ENCODE data around the gene INSR. TPM values are rescaled to one million over a fixed set of nuclear protein-coding genes. Genes with fewer than 3 reads are reported as not detected.

The INSR gene
- total RNA-seq, 2 experiments from 2014 or later, result 0.90 to 1.3 TPM

DNA sequence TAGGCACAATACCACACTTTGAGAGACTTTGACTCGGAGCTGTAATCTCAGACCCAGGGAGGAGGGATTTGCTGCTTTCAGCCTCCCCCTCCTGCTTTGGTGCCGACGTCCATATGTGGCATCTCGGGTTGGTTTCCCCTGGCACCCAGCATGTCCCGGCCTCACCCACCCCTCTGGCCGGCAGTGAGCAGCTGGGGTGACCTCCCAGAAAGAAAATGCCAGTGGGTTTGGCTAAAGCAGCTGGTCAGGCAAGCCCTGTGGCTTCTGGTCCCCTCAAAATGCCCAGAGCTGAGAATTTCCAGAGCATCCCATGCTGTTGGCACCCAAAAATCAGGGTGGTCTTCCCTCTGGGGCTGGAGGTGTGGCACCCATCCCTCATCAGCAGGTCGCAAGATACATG, 34.1 kb downstream of the INSR start:
- no peaks in the 10 kb centered on the region for H3K4me1 Mint-ChIP-seq
- H3K27me3 Mint-ChIP-seq, result no peaks in the 10 kb centered on the region
- H3K9me3 Mint-ChIP-seq, result no peaks in the 10 kb centered on the region
- CTCF ChIA-PET, result no interaction called here
- no peaks in the 10 kb centered on the region for H3K36me3 Mint-ChIP-seq (ENCODE audit: low read depth)
- no peak overlapping the region for H3K27ac Mint-ChIP-seq
- DNase-seq, result no peak
- no peak overlapping the region for H3K4me3 Mint-ChIP-seq
- POLR2A ChIA-PET, result no interaction called here

DNA sequence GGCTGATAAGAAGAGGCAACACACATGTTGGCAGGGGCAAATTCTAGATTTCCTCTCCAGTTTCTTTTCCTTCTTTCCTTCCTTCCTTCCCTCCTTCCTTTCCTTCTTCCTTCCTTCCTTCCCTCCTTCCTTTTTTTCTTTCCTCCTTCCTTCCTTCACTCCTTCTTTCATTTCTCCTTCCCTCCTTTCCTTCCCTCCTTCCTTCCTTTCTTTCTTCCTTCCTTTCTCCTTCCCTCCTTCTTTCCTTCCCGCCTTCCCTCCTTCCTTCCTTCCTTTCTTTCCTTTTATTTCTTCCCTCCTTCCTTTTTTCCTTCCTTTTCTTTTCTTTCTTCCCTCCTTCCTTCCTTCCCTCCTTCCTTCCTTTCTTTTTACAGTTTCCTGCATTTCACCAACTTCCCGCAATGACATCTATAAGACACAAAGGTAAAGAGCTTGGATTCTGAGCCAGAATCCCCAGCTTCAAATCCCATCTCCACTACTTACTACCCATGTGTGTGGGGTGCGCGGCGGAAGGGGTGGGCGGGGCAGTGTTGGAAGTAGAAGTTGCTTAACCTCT, 35.3 kb downstream of the INSR start:
- no peaks in the 10 kb centered on the region for H3K9me3 Mint-ChIP-seq
- H3K27me3 Mint-ChIP-seq, result no peaks in the 10 kb centered on the region
- ChIA-PET POLR2A (interaction anchor here (0.7 to 1.4 kb wide), 2 partner anchors 13 to 87 kb away, joined by 3 read pairs; no protein-coding TSS in a partner anchor), CTCF (no interaction called here)
- no peaks in the 10 kb centered on the region for H3K4me1 Mint-ChIP-seq
- no peak overlapping the region for H3K4me3 Mint-ChIP-seq
- H3K36me3 Mint-ChIP-seq (ENCODE audit: low read depth), result no peaks in the 10 kb centered on the region
- DNase-seq, result no peak
- no peak overlapping the region for H3K27ac Mint-ChIP-seq

DNA sequence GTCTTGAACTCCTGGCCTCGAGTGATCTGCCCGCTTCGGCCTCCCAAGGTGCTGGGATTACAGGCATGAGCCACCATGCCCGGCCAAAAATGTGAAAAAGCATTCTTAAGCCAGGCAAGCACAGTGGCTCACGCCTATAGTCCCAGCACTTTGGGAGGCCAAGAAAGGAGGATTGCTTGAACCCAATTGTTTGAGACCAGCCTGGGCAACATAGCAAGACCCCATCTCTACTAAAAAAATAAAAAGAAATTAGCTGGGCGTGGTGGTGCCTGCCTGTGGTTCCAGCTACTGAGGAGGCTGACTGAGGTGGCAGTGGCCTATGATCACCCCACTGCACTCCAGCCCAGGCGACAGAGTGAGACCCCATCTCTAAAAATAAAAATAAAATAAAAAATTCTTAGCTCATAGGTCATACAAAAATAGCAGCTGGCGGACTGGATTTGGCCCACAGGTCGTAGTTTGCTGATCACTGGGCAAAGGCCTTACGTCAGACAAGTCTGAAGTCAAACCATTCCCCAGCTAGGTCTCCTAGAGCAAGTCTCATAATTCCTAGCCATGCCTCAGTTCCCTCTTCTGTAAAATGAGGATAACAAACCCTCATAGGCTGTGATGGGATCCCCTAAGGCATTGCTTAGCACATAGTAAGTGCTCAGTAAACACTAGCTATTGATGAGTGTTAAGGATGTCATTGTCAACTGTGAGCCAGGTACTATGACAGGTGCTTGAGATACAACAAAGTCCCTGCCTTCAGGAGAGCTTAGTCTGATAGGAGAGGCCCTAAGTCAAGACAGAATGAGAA, 36.0 kb downstream of the INSR start:
- Mint-ChIP-seq H3K4me3 (no peak overlapping the region), H3K9me3 (no peaks in the 10 kb centered on the region), H3K36me3 (ENCODE audit: low read depth) (no peaks in the 10 kb centered on the region), H3K4me1 (no peaks in the 10 kb centered on the region), H3K27me3 (no peaks in the 10 kb centered on the region), H3K27ac (no peak overlapping the region)
- DNase-seq, result no peak
- ChIA-PET CTCF (no interaction called here), POLR2A (interaction anchor here (1.4 kb wide), 1 partner anchor 12 kb away, joined by 3 read pairs; no protein-coding TSS in a partner anchor)

DNA sequence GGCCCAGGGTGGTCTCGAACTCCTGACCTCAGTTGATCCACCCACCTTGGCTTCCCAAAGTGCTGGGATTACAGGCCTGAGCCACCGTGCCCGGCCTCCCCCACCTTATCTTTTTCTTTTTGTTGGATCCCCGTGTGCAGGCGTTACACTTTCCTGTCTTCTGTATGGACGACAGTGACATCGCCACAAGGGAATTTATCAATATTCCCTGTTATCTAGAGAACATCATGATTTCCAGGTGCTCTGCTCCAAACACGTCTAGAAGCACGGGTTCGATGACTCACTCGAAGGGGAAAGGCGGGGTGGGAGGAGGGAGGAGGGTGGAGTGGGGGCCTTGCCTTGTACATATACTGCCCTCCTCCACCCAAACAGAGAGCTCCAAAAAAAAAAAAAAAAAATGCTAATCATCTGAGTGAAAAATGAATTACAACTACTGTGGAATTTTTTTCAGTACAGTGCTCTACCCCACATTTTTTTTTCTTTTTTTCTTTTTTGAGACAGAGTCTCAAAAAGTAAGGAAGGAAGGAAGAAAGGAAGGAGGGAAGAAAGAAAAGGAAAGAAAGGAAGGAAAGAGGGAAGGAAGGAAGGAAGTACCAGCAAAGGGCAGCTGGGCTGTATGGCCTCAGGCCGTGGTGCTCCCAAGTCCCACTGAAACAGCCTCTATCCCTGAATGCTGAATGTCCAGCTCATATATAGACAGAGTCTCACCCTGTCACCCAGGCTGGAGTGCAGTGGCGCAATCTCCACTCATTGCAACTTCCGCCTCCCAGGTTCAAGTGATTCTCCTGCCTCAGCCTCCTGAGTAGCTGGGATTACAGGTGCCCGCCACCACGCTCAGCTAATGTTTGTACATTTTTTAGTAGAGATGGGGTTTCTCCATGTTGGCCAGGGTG, 36.8 kb downstream of the INSR start:
- H3K9me3 Mint-ChIP-seq, result no peaks in the 10 kb centered on the region
- H3K27ac Mint-ChIP-seq, result no peak overlapping the region
- H3K27me3 Mint-ChIP-seq, result no peaks in the 10 kb centered on the region
- CTCF ChIA-PET, result no interaction called here
- H3K36me3 Mint-ChIP-seq (ENCODE audit: low read depth), result no peaks in the 10 kb centered on the region
- no peak overlapping the region for H3K4me3 Mint-ChIP-seq
- POLR2A ChIA-PET, result no interaction called here
- no peaks in the 10 kb centered on the region for H3K4me1 Mint-ChIP-seq
- DNase-seq, result no peak

DNA sequence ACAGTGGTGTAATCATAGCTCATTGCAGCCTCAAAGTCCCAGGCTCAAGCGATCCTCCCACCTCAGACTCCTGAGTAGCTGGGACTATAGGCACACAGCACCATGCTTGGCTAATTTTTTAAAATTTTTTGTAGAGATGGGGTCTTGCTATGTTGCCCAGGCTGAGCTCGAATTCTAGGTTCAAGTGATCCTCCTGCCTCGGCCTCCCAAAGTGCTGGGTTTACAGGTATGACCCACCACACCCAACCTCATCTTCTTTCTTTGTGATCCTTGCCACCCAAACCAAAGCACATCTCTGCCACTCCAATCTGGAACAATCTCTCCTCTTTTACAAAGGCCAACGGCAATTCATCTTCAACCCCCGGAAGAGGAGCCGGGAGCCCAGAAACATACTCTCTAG, 38.6 kb downstream of the INSR start:
- no peaks in the 10 kb centered on the region for H3K4me1 Mint-ChIP-seq
- ChIA-PET POLR2A (no interaction called here), CTCF (no interaction called here)
- no peak overlapping the region for H3K27ac Mint-ChIP-seq
- no peaks in the 10 kb centered on the region for H3K36me3 Mint-ChIP-seq (ENCODE audit: low read depth)
- H3K27me3 Mint-ChIP-seq, result no peaks in the 10 kb centered on the region
- no peaks in the 10 kb centered on the region for H3K9me3 Mint-ChIP-seq
- no peak for DNase-seq
- no peak overlapping the region for H3K4me3 Mint-ChIP-seq

DNA sequence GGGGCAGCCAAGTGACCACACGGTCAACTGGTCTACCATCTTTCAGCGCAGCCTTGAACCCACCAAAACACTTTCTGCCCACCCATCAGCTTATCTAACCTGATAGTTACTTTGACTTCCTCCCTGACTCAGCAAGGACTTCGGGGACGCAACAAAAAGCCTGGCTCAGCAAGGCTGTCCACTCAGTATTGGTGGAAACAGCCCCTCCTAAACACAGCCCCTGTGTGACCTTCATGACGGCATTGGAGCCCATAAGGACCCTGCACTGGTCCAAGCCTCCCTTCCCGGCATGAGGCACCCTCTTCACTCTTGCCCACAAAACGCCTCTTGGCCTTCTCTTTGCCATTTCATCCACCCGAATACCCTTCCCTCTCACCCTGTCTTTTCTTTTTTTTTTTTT, 39.1 kb downstream of the INSR start:
- no peaks in the 10 kb centered on the region for H3K27me3 Mint-ChIP-seq
- no peak overlapping the region for H3K27ac Mint-ChIP-seq
- H3K4me3 Mint-ChIP-seq, result no peak overlapping the region
- no peaks in the 10 kb centered on the region for H3K9me3 Mint-ChIP-seq
- H3K36me3 Mint-ChIP-seq (ENCODE audit: low read depth), result no peaks in the 10 kb centered on the region
- POLR2A ChIA-PET, result no interaction called here
- CTCF ChIA-PET, result no interaction called here
- DNase-seq, result no peak
- H3K4me1 Mint-ChIP-seq, result no peaks in the 10 kb centered on the region

DNA sequence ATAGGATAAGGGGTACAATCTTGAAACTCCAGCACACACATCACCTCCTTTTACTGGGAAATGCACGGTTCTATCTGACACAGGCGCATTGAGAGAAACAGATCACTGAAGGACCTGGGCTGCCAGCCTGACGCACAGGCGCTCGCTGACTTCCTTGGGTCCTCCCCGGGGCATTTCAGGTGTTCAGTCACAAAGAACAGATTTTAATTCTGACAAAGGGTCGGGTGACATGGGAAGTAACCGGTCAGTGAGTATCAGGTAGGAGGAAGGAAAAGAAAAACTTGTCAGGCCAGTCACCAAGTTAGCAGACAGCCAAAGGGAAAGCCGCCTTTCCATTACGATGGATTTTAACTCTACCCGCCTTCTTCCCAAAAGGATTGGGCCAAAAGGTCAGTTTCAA, 39.6 kb downstream of the INSR start:
- H3K4me1 Mint-ChIP-seq, result no peaks in the 10 kb centered on the region
- no peaks in the 10 kb centered on the region for H3K9me3 Mint-ChIP-seq
- H3K36me3 Mint-ChIP-seq (ENCODE audit: low read depth), result no peaks in the 10 kb centered on the region
- ChIA-PET CTCF (no interaction called here), POLR2A (no interaction called here)
- H3K4me3 Mint-ChIP-seq, result no peak overlapping the region
- no peaks in the 10 kb centered on the region for H3K27me3 Mint-ChIP-seq
- DNase-seq, result no peak
- H3K27ac Mint-ChIP-seq, result no peak overlapping the region

DNA sequence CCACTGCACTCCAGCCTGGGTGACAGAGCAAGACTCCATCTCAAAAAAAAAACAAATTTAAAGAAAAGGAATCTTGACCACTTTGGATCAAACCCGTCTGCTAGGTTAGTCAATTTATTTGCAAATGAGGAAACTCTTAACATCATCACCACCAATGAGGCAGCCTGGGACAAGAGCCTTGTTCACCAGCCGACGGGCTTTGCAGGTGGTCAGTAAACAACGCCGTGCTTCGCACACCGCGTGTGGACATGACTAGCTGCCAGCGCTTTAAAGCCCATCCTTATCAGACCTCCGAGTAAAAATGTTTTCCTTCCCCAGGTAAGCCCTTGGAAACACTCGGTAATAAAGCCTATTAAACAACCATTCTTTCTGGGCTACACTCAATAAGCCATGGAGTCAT, 41.9 kb downstream of the INSR start:
- DNase-seq, result no peak
- POLR2A ChIA-PET, result no interaction called here
- Mint-ChIP-seq H3K4me3 (no peak overlapping the region), H3K4me1 (no peaks in the 10 kb centered on the region), H3K9me3 (no peaks in the 10 kb centered on the region), H3K27me3 (peaks cover 3% of the 10 kb centered on the region), H3K27ac (no peak overlapping the region), H3K36me3 (ENCODE audit: low read depth) (no peaks in the 10 kb centered on the region)
- CTCF ChIA-PET, result no interaction called here

DNA sequence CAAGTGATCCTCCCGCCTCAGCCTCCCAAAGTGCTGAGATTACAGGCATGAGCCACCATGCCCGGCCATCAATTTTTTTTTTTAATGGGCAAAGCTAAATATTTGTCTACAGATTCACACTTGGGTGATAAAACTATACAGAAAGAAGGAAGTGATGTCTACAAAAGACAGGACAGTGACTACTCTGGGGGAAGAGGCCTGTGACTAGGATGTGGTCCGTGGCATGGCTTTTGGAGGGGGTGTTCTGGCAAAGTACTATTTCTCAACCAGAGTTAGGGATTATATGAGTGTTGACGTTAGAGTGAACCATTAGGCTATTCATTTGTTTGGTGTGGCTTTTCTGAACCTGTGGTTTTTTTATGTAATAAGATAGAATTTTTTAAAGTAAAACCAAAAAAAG, 42.7 kb downstream of the INSR start:
- Mint-ChIP-seq H3K27me3 (peaks cover 3% of the 10 kb centered on the region), H3K4me3 (no peak overlapping the region), H3K4me1 (no peaks in the 10 kb centered on the region), H3K9me3 (no peaks in the 10 kb centered on the region), H3K27ac (no peak overlapping the region), H3K36me3 (ENCODE audit: low read depth) (no peaks in the 10 kb centered on the region)
- ChIA-PET POLR2A (no interaction called here), CTCF (no interaction called here)
- DNase-seq, result no peak

DNA sequence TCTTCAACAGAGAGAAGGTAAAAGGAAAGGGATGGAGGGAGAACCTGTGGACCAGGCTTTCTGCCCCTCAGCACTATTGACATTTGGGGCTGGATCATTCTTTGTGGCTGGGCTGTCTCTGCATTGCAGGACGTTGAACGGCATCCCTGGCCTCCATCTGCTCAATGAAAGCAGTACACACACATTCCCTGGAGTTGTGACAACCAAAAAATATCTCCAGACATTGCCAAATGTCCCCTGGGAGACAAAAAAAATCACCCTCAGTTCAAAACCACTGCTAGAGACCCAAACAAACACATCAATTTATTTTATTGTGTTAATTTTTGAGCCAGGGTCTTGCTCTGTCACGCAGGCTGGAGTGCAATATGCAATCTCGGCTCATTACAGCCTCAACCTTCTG, 43.3 kb downstream of the INSR start:
- peaks cover 3% of the 10 kb centered on the region for H3K27me3 Mint-ChIP-seq
- H3K4me1 Mint-ChIP-seq, result no peaks in the 10 kb centered on the region
- DNase-seq, result no peak
- peaks cover 4% of the 10 kb centered on the region for H3K9me3 Mint-ChIP-seq
- H3K36me3 Mint-ChIP-seq (ENCODE audit: low read depth), result no peaks in the 10 kb centered on the region
- ChIA-PET POLR2A (no interaction called here), CTCF (no interaction called here)
- H3K27ac Mint-ChIP-seq, result no peak overlapping the region
- H3K4me3 Mint-ChIP-seq, result no peak overlapping the region

DNA sequence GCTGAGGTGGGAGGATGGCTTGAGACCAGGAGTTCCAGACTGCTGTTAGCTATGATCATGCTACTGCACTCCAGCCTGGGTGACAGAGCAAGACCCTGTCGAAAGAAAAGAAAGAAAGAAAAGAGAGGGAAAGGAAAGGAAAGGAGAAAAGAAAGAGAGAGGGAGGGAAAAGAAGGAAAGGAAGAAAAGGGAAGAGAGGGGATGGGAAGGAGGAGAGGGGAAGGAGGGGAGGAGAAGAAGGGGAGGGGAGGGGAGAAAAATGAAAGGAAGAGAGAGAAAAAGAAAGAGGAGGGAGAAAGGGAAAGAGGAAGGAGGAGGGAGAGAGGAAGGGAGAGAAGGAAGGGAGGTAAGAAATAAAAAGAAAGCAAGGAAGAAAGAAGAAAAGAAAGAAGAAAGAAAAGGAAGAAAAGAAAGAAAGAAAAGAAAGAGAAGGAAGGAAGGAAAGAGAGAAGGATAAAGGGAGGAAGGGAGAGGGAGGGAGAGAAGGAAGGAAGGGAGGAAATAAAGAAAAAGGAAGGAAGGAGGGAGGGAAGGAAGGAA, 44.1 kb downstream of the INSR start:
- CTCF ChIA-PET, result no interaction called here
- no peak for DNase-seq

DNA sequence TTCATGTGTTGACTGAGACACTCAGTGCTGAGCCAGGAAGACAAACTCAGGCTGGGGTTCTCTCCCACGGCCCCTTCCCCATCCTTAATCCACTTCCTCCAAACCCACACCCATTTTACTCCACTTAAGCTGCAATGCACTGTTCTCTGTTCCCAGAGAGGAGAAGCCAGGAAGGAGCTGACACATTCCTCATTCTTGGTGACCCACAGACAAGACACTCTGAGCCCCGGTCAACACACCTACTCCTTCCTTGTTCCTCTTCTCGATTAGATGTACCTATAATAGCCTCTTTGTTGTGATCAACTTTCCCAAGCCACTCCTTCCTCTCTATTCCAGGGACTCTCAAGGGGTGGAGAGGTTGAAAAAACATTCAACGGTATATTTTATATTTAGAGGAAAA, 47.1 kb downstream of the INSR start:
- POLR2A ChIA-PET, result no interaction called here
- Mint-ChIP-seq H3K4me1 (no peaks in the 10 kb centered on the region), H3K4me3 (no peak overlapping the region), H3K9me3 (peaks cover 4% of the 10 kb centered on the region), H3K36me3 (ENCODE audit: low read depth) (no peaks in the 10 kb centered on the region), H3K27ac (no peak overlapping the region), H3K27me3 (peaks cover 3% of the 10 kb centered on the region)
- DNase-seq, result no peak
- CTCF ChIA-PET, result no interaction called here

More for the DNA sequence above, 44.1 kb downstream of the INSR start:
- POLR2A ChIA-PET, result no interaction called here
- Mint-ChIP-seq H3K36me3 (ENCODE audit: low read depth) (no peaks in the 10 kb centered on the region), H3K9me3 (peaks cover 4% of the 10 kb centered on the region), H3K4me1 (no peaks in the 10 kb centered on the region), H3K27me3 (peaks cover 3% of the 10 kb centered on the region), H3K4me3 (no peak overlapping the region), H3K27ac (no peak overlapping the region)

DNA sequence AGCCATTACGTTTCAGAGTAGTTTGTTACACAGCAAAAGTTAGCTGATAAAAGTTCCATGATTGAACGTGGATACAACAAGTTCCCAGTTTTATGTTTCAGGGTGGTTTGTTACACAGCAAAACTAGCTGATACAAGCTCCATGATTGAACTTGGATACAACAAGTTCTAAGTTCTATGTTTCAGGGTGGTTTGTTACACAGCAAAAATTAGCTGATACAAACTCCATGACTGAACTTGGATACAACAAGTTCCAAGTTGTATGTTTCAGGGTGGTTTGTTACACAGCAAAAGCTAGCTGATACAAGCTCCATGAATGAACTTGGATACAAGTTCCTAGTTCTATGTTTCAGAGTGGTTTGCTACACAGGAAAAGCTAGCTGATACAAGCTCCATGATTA, 47.6 kb downstream of the INSR start:
- Mint-ChIP-seq H3K36me3 (ENCODE audit: low read depth) (no peaks in the 10 kb centered on the region), H3K27me3 (peaks cover 3% of the 10 kb centered on the region), H3K9me3 (peaks cover 4% of the 10 kb centered on the region), H3K4me1 (no peaks in the 10 kb centered on the region), H3K4me3 (no peak overlapping the region), H3K27ac (no peak overlapping the region)
- POLR2A ChIA-PET, result interaction anchor here (1.1 kb wide), 1 partner anchor 12 kb away, joined by 3 read pairs; no protein-coding TSS in a partner anchor
- no peak for DNase-seq
- CTCF ChIA-PET, result no interaction called here
